ENCODE results near the gene SYT1. TPM values are rescaled to one million over a fixed set of nuclear protein-coding genes. Genes with fewer than 3 reads are reported as not detected.

Gene SYT1
- total and polyA plus RNA-seq, 4 donors, result 0.53 to 0.84 (median 0.64) TPM

- no peak for TF ChIP-seq REST (IDR thresholded peaks at IDR 0.05)
- TF ChIP-seq CTCF (IDR thresholded peaks at IDR 0.05; ENCODE audit: low read depth, low read length, missing input control), result no peak
- no peak for TF ChIP-seq ATF3 (IDR thresholded peaks at IDR 0.05)
Measured at GRCh38 chr12:79115743-79116142, 251.2 kb downstream of the SYT1 start (continued).

GRCh38 chr12:79119796-79120195 is 255.2 kb downstream of the SYT1 start:
- 89% methylated on average over 4 of the region's 4 CpGs for WGBS
- Histone ChIP-seq H3K4me3 (ENCODE audit: low read depth in 1 of 3, low read length in 3 of 3) (no peak overlapping the region), H3K27ac (ENCODE audit: low read depth in 1 of 2, low read length in 2 of 2) (no peak overlapping the region), H3K36me3 (ENCODE audit: control insufficient read depth in 4 of 4, insufficient read depth in 3 of 4, low read depth in 1 of 4, low read length in 3 of 4) (no peaks in the 10 kb centered on the region), H3K9me3 (ENCODE audit: control insufficient read depth in 4 of 4, low read length in 3 of 4) (no peaks in the 10 kb centered on the region), H3K27me3 (ENCODE audit: control insufficient read depth in 4 of 4, insufficient read depth in 4 of 4, low read length in 3 of 4) (no peaks in the 10 kb centered on the region), H3K4me1 (ENCODE audit: control insufficient read depth in 4 of 4, insufficient read depth in 4 of 4, low read length in 3 of 4) (no peaks in the 10 kb centered on the region), H3K9ac (ENCODE audit: low read depth in 1 of 2, low read length in 2 of 2) (no peak overlapping the region)
- no peak for DNase-seq (ENCODE audit: low spot score)
- TF ChIP-seq HNF4A (conservative IDR thresholded peaks at IDR 0.05) (no peak), NR2F2 (IDR thresholded peaks at IDR 0.05) (no peak), EGR1 (IDR thresholded peaks at IDR 0.05; ENCODE audit: low read depth in 2 of 2) (no peak), RAD21 (IDR thresholded peaks at IDR 0.05) (no peak), HNF4G (IDR thresholded peaks at IDR 0.05) (no peak), YY1 (IDR thresholded peaks at IDR 0.05) (no peak), MAX (IDR thresholded peaks at IDR 0.05) (no peak), JUND (IDR thresholded peaks at IDR 0.05) (no peak)

- Histone ChIP-seq H3K4me1 (ENCODE audit: control insufficient read depth in 4 of 4, insufficient read depth in 4 of 4, low read length in 3 of 4) (no peaks in the 10 kb centered on the region), H3K27me3 (ENCODE audit: control insufficient read depth in 4 of 4, insufficient read depth in 4 of 4, low read length in 3 of 4) (no peaks in the 10 kb centered on the region), H3K27ac (ENCODE audit: low read depth in 1 of 2, low read length in 2 of 2) (no peak overlapping the region), H3K9ac (ENCODE audit: low read depth in 1 of 2, low read length in 2 of 2) (no peak overlapping the region), H3K4me3 (ENCODE audit: low read depth in 1 of 3, low read length in 3 of 3) (no peak overlapping the region), H3K36me3 (ENCODE audit: control insufficient read depth in 4 of 4, insufficient read depth in 3 of 4, low read depth in 1 of 4, low read length in 3 of 4) (no peaks in the 10 kb centered on the region), H3K9me3 (ENCODE audit: control insufficient read depth in 4 of 4, low read length in 3 of 4) (no peaks in the 10 kb centered on the region)
- DNase-seq (ENCODE audit: low spot score), result no peak
- WGBS, result 74% methylated on average over 3 of the region's 3 CpGs
- TF ChIP-seq TAF1 (conservative IDR thresholded peaks at IDR 0.05), result no peak
- no peak for TF ChIP-seq ATF3 (IDR thresholded peaks at IDR 0.05)
- TF ChIP-seq FOXA1 (IDR thresholded peaks at IDR 0.05), result no peak
- TF ChIP-seq HNF4A (conservative IDR thresholded peaks at IDR 0.05), result no peak
- no peak for TF ChIP-seq HNF4G (IDR thresholded peaks at IDR 0.05)
- TF ChIP-seq ZBTB33 (IDR thresholded peaks at IDR 0.05), result no peak
- no peak for TF ChIP-seq MAX (IDR thresholded peaks at IDR 0.05)
- TF ChIP-seq RAD21 (IDR thresholded peaks at IDR 0.05), result no peak
- TF ChIP-seq REST (IDR thresholded peaks at IDR 0.05), result no peak
- no peak for TF ChIP-seq RXRA (IDR thresholded peaks at IDR 0.05)
- no peak for TF ChIP-seq YY1 (IDR thresholded peaks at IDR 0.05)
- no peak for TF ChIP-seq NR2F2 (IDR thresholded peaks at IDR 0.05)
- no peak for TF ChIP-seq SP1 (IDR thresholded peaks at IDR 0.05)
- no peak for TF ChIP-seq FOXA2 (IDR thresholded peaks at IDR 0.05)
- TF ChIP-seq JUND (IDR thresholded peaks at IDR 0.05), result no peak
- no peak for TF ChIP-seq EGR1 (IDR thresholded peaks at IDR 0.05; ENCODE audit: low read depth in 2 of 2)
Measured at GRCh38 chr12:79121486-79121885, 256.9 kb downstream of the SYT1 start.

Measured in liver (tissue), 9 donors.